HG03469 (cell line): ENCODE results near the gene ADARB2.

ENCODE experiments used
- ATAC-seq: cut with Tn5 transposase; IDR thresholded peaks from one replicate; pipeline ENCODE4 v1.9.1; 2021; ENCODE audit warnings: mild to moderate bottlenecking, moderate library complexity, moderate number of reproducible peaks; ENCODE audit not compliant: unreplicated experiment

The ADARB2 gene

DNA sequence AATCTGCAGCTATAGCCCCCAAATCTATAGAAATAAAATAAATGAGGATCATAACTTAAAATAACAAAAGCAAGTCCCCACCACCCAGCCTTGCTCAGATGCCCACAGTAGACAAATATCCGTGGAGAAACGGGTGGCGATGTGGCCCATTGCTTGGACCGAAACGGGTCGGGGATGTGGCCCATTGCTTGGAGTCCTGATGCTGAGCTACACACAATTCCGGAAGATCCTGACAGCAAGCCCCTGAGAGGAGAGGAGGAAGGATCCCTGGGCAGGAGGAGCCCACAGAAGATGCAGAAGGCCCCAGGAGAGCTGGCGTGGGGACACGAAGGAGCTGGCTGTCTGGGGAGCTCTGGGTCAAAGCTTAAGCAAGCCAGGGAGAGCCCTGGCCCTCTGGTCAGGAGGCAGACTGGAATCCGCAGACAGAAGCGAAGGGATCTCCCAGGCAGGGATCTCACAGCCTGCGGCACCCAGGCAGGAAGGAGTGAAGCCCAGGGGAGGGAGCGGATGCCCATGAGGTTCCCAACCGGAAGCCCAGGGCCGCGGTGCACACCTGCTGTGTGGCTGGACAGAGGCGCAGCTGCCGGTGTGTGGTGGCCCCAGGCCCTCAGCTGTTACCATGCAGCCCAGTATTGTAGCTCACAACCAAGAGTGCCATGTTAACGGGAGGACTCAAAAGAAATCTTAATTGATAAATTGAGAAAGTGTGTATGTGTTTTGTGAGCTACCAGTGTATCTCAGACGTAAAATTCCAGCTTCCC is 138.8 kb downstream of the ADARB2 start:
- no peak for ATAC-seq

- no peak for ATAC-seq
These were observed 139.8 kb downstream of the ADARB2 start for GRCh38 chr10:1597370-1598146.

GRCh38 chr10:1596482-1597099 is 140.7 kb downstream of the ADARB2 start:
- ATAC-seq: no peak

DNA sequence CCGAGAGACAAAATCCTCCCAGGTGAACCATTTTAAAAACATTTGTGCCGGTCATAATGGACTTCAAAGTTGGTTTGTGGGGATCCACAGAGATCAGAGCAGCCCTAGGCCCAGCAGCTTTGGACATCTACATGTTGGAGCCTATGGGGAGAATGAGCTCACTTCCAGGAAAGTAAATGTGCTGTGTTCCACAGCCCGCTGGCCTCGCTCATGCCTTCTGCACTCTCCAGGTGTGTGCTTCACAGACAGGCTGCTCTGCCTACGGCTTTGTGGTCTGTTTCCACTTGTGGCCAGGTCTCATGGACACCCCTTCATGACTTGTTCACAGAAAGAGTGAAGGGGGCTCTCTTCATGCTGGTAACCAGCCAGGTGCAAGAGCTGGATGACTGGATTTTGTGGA is 141.6 kb downstream of the ADARB2 start:
- ATAC-seq: no peak

GRCh38 chr10:1595242-1595600 is 142.1 kb downstream of the ADARB2 start:
- no peak for ATAC-seq

GRCh38 chr10:1594372-1595241 is 142.7 kb downstream of the ADARB2 start:
- no peak for ATAC-seq

DNA sequence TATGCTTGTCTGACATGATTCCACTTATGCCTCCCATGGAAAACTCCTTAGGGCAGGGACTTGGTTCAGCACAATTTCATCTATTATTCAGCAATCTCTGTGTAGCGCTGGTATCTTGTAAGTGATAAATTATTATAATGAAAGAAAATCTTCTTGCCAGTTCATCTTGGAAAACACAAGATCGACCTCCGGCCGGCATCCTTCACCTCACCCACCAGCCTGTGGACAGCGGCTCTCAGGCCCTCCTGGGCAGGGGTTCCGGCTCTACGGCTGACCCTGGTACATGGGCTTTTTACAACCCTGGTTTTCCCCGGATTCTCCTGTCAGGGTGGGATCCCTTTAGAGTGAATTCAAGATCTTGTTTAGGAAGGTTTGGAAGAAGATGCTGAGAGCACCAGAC is 145.6 kb downstream of the ADARB2 start:
- no peak for ATAC-seq

DNA sequence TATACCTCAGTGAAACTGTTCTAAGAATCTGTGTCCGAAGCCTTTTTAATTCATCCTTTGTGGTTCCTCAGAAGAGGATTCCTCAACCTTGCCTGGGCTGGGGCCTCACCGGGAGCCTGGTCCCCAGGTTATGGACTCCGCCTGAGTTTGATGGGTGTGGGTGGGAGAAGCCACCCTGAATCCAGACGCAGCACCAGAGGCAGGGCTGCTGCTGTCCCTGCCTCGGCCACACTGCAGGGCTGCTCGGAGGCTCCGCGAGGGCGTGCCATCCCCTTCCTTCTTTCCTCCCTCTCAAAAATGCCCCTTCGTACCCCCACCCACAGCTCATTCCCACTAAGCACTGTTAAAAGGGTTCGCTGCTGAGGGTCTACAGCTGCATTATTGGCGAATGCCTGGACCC is 146.3 kb downstream of the ADARB2 start:
- ATAC-seq: no peak

DNA sequence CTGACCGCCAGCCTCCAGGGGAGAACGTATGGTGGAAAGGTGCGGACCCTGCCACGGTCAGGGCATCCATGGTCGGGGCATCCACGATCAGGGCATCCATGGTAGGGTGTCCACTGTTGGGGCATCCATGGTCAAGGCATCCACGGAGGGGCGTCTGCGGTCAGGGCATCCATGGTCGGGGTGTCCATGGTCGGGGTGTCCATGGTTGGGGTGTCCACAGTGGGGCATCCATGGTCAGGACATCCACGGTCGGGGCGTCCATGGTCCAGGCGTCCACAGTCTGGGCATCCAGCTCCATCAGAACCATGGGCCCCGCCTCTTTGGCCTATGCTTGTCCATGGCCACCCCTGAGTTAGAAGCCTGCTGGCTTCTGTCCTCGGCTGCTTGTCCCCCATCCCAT is 148.1 kb downstream of the ADARB2 start:
- ATAC-seq: no peak

DNA sequence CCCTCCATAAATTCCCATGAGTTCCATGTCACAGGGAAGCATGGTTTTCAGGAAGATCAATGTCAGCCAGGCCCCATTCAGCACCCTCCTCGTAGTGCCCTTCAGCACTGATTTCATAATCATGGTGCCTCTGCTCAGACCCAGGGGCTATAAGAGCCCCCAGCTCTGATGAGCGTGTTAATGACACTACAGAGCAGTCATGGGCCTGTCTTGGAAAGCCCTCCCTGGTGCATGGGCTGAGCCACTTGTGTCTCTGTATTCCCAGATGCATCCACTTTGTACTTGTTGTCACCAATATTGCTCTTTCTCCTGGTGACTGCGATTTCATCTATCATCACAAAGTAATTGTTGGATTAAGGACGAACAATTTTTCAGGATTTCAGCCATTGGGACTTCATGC is 154.6 kb downstream of the ADARB2 start:
- ATAC-seq: no peak

- ATAC-seq: no peak
These were observed 156.1 kb downstream of the ADARB2 start for GRCh38 chr10:1581189-1581588.

DNA sequence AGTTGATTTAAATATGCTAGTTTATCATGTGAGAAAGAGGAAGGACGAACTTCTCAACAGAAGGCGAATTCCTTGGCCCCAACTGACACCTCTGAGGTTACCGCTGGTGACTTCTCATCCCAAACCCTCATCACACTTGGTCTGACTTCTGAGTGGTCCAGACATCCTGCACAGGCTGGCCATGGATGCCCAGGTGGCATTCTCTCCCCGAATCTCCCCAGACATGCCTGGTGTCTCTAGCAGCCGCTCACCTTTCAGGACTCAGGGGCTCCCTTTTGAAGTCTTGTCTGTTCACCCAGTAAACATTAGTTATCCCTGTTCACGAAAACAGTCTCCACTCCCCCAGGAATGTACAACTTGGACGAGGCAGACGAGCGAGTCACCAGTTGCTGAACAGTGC is 157.7 kb downstream of the ADARB2 start:
- no peak for ATAC-seq

GRCh38 chr10:1579141-1579491 is 158.2 kb downstream of the ADARB2 start:
- ATAC-seq: no peak

- no peak for ATAC-seq
These were observed 158.8 kb downstream of the ADARB2 start for GRCh38 chr10:1578392-1579140.

GRCh38 chr10:1577945-1578344 is 159.4 kb downstream of the ADARB2 start:
- ATAC-seq: no peak

- no peak for ATAC-seq
These were observed 160.0 kb downstream of the ADARB2 start for GRCh38 chr10:1577373-1577770.

DNA sequence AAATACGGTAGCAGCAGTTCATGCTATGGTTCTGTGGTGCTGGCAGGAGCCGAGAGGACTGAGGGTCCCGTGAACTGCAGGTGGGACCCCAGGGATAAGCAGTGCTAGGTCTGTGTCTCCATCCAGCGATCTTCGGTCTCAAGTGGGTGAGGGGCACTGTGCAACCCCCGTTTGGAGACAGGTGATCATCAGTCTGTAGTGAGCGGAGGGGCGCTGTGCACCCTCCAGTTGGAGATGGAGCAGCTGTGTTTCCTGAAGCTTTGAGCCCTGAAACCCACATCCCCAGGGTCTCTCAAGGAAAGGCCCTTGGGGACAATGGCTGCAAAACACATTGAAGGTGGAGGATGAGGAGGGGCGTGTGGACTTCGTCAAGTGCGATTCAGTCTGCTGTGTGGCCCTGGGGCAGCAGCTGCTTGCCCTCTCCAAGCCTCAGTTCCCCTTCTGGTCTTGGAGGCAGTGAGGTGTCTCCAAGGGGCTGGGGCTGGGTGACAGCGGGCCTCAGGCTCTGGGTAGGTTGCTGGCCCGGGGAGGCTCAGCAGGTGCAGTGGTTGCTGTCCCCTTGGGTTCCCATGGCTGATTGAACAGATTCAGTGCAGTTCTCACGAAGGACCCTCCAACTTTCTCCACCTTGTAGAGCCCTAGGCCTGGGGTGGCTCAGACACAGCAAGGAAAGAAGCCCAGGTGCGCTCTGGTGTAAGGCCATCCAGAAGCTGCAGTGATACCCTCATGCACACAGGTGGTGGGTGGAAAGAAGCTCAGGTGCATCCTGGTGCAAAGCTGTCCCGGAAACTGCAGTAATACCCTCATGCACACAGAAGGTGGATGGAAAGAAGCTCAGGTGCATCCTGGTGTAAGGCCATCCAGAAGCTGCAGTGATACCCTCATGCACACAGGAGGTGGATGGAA is 160.6 kb downstream of the ADARB2 start:
- ATAC-seq: no peak

DNA sequence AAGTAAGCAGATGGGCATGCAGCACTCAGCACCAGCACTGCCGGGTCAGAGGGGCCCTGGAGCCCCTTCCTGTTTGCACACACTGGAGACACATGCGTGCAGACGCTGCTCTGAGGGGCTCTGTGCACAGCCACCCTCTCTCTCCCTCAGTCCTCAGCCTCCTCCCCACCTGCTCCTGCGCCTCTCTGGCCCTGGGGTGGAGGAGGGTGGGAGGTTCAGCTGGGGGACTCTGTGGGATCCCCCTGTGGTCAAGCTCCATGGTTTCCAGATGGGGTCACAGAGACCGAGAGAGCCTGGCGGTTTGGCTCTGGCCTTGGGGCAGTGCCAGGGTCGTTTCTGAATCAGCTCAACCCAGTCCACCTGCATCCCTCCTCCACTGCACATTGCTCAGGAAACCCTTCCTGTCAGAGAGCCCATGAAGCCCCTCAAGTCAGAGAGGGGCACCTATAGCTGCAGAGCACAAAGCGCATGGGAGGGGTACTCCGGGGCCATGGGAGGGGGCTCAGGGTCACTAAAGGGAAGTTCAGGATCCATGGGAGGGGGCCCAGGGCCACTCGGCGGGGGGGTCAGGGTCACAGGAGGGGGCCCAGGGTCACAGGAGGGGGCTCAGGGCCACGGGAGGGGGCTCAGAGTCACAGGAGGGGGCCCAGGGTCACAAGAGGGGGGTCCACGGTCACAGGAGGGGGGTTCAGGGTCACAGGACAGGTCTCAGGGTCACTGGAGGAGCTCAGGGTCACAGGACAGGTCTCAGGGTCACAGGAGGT is 161.7 kb downstream of the ADARB2 start:
- no peak for ATAC-seq

- no peak for ATAC-seq
These were observed 162.6 kb downstream of the ADARB2 start for GRCh38 chr10:1574719-1575118.
